IPS-20b (cell line): ENCODE measurements around the gene TMEM235.

Source experiments
- H3K27ac ChIP-seq: one replicate; pipeline ENCODE4 v1.5.1; 2013; ENCODE audit warnings: low read length
- H3K27me3 ChIP-seq: 2 replicates; pipeline ENCODE4 v1.6.1; 2013; ENCODE audit warnings: mild to moderate bottlenecking, low read length, inconsistent platforms; ENCODE audit not compliant: insufficient read depth
- H3K36me3 ChIP-seq: 2 replicates; pipeline ENCODE4 v1.6.1; 2013; ENCODE audit warnings: low read depth, mild to moderate bottlenecking, inconsistent platforms, low read length, moderate library complexity; ENCODE audit not compliant: insufficient read depth
- H3K4me1 ChIP-seq: 2 replicates; pipeline ENCODE4 v1.6.1; 2013; ENCODE audit warnings: mild to moderate bottlenecking, control low read depth, inconsistent platforms, low read length, moderate library complexity; ENCODE audit not compliant: insufficient read depth
- H3K4me3 ChIP-seq: 2 replicates; pipeline ENCODE4 v1.5.1; 2013; ENCODE audit warnings: mild to moderate bottlenecking, low read length, inconsistent platforms
- H3K9ac ChIP-seq: 2 replicates; pipeline ENCODE4 v1.6.1; 2013; ENCODE audit warnings: low read depth, mild to moderate bottlenecking, inconsistent platforms, low read length, moderate library complexity
- H3K9me3 ChIP-seq: 2 replicates; pipeline ENCODE4 v1.6.1; 2013; ENCODE audit warnings: mild to moderate bottlenecking, low read depth, low read length, inconsistent platforms; ENCODE audit not compliant: insufficient read depth

The TMEM235 gene

DNA sequence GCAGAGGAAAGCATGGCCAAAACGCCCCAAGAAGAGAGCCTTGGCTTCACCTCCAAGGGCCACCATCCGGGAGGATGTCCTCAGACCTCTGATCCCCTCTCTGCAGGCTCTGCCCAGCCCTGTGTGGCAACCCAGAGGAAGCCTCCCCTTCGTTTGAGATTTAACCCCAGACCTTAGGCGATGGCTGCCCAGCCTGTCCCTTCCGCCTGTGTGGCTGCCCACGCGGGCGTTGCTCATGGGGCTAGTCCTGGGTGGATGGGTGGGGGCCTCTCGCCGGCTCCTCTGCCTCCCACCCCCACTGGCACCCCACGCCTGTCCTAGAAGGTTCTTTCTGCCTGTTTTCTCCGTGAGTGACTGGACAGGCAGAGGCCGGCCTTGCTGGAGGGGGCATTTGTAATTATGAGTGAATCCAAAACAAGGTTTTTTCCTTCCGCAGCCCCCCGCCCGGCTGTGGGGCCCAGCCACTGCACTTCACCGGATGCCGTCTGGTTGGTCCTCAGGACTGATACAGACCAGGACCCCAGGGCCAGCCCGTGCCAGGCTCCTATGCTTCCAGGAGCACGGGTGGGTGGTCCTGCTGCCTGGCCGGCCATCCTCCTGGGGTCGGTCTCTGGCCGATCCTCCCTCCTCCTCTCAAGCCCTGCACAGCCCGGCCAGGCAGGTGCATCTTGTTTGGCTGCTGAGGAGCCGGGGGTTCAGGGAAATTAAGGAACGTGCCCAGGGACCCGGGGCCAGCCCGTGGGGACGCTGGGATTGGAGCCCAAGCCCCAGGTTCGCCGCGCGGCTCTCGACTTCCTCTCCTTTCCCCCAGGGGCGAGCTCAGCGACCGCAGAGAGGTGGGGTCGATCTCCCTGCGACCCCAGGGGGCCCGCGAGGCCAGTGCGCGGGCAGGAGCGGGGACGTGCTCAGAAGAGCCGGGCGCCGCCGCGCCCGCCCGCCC, at the start of gene TMEM235:
Gene TMEM235, plus strand, starts transcription at position 636 of the 940 bp plus-strand sequence. CDS start 393 bp downstream, outside the sequence.
- H3K9ac ChIP-seq: no peak within 1 kb of the TSS
- no peaks in the 10 kb centered on the region for H3K36me3 ChIP-seq
- no peaks in the 10 kb centered on the region for H3K9me3 ChIP-seq
- H3K4me3 ChIP-seq: peak within 1 kb of the TSS; percentile 71
- H3K27me3 ChIP-seq: peaks cover 38% of the 10 kb centered on the region
- H3K27ac ChIP-seq: no peak within 1 kb of the TSS
- no peaks in the 10 kb centered on the region for H3K4me1 ChIP-seq

DNA sequence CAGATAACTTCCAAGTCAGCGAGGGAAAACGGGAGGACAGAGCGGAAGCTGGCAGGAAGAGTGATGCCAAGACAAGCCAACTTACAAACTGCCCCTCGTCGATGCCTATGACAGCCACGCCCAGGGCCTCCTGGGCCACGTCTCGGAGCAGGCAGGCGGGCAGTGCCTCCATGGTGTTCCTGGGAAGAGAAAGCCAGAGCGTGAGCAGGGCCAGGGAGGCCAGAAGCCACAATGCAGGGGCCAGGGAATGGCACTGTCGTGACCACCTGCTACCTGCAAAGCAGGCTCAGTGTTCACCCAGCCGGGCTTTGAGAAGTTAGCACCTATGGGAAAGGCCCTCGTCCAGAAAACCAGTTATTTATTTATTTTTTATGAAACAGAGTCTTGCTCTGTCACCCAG, 48.9 kb upstream of the TMEM235 start:
- Histone ChIP-seq H3K9me3 (no peaks in the 10 kb centered on the region), H3K27me3 (no peaks in the 10 kb centered on the region), H3K27ac (no peak overlapping the region), H3K36me3 (peaks cover 78% of the 10 kb centered on the region), H3K4me1 (0 out of 2 replicates have a peak, but pooled peaks cover 4% of the 10 kb centered on the region), H3K4me3 (no peak overlapping the region), H3K9ac (no peak overlapping the region)

DNA sequence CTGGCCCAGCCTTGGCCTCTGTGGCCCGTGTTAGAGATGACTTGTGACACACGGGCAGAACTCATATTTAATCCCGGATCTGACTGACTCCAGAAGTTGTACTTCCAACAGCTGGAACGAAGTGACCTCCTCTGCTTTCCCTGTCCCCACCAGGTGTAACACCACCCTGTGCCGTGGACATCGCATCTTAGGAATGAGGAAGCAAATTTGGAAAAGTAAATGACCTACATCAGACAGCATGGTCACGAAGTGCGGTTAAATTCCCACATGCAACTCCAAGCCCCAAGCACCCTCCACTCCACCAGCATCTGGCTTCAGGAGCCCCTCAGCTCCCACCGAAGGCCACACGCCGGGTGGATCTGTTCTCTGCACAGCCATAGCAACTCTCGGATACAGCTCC, 47.5 kb upstream of the TMEM235 start:
- no peaks in the 10 kb centered on the region for H3K27me3 ChIP-seq
- H3K4me1 ChIP-seq: peaks cover 4% of the 10 kb centered on the region; the same call in 1 of the 2 replicates
- H3K9ac ChIP-seq: no peak overlapping the region
- H3K36me3 ChIP-seq: peaks cover 67% of the 10 kb centered on the region
- H3K27ac ChIP-seq: no peak overlapping the region
- no peak overlapping the region for H3K4me3 ChIP-seq
- H3K9me3 ChIP-seq: no peaks in the 10 kb centered on the region

DNA sequence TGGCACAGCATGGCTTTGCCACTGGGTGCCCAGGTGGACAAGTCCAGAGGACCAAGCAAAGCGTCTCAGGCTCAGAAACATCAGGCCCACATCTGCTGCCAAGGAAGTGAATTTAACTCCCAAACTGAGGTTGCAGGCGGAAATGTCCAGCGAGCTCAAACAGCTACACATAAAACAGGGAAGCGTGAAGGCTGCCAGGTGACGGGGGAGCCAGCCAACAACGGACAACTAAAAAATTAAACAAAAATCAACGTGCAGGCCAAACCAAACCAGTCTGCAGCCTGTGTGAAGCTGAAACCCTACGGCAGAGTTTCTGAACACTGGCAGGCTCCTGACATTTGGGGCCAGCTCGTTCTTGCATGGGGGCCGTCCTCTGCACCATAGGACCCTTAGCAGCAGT, 47.1 kb upstream of the TMEM235 start:
- Histone ChIP-seq H3K36me3 (peaks cover 63% of the 10 kb centered on the region), H3K9ac (no peak overlapping the region), H3K27ac (no peak overlapping the region), H3K4me3 (no peak overlapping the region), H3K27me3 (no peaks in the 10 kb centered on the region), H3K9me3 (no peaks in the 10 kb centered on the region), H3K4me1 (peaks cover 4% of the 10 kb centered on the region; the same call in 1 of the 2 replicates)

DNA sequence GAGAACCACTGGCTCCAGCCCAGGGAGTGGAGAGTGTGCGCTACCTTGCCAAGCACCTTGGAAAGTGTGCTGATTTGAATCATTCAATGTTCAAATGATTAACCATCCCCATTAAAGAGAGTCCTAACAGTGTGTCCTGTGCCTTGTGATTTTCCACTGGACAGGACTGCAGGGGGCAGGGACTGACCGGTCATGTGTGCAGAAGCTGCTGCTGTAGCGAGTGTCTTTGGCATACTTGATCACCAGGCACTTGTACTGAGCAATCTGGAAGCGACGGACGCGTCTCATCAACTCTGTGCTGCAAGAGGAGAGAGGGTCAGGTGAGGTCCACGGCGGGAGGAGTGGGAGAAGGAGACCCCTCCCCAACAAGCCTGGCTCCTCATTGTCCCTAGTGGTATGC, 46.6 kb upstream of the TMEM235 start:
- no peaks in the 10 kb centered on the region for H3K27me3 ChIP-seq
- peaks cover 57% of the 10 kb centered on the region for H3K36me3 ChIP-seq
- H3K9me3 ChIP-seq: no peaks in the 10 kb centered on the region
- no peak overlapping the region for H3K27ac ChIP-seq
- H3K9ac ChIP-seq: peak overlapping the region; percentile 21; the same call in 1 of the 2 replicates
- peak overlapping the region; percentile 39 for H3K4me3 ChIP-seq
- peaks cover 4% of the 10 kb centered on the region; the same call in 1 of the 2 replicates for H3K4me1 ChIP-seq

DNA sequence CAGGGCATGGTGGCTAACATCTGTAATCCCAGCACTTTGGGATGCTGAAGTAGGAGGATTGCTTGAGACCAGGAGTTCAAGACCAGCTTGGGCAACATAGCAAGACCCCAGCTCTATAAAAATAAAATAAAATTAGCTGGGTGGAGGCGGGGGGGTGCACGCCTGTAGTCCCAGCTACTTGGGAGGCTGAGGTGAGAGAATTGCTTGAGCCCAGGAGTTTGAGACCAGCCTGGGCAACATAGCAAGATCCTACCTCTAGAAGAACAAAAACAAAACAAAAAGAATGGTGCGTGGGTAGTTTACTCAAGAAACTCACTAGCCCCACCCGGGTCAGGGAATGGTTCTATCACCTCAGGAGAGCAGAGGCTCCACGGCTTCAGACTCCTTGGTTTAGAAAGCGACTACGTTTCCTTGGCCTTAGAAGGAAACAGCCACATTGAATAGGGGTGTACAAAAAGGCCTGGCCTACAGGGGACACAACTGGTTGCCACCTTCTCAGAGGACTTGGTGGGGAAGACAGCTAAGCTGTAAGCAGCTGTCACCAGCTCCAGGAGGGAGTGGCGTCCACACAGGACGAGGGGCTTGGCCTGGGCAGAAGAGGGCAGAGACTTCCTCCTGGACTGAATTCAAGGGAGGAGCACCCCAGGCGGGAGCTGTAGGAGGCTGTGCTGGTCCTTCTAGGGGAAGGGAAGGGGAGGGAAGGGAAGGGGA, 45.3 kb upstream of the TMEM235 start:
- H3K9ac ChIP-seq: peak overlapping the region; percentile 92; the same call in 1 of the 2 replicates
- H3K27me3 ChIP-seq: no peaks in the 10 kb centered on the region
- no peaks in the 10 kb centered on the region for H3K9me3 ChIP-seq
- H3K4me3 ChIP-seq: peak overlapping the region; percentile 84
- peaks cover 51% of the 10 kb centered on the region for H3K36me3 ChIP-seq
- H3K27ac ChIP-seq: no peak overlapping the region
- H3K4me1 ChIP-seq: peaks cover 4% of the 10 kb centered on the region; the same call in 1 of the 2 replicates

DNA sequence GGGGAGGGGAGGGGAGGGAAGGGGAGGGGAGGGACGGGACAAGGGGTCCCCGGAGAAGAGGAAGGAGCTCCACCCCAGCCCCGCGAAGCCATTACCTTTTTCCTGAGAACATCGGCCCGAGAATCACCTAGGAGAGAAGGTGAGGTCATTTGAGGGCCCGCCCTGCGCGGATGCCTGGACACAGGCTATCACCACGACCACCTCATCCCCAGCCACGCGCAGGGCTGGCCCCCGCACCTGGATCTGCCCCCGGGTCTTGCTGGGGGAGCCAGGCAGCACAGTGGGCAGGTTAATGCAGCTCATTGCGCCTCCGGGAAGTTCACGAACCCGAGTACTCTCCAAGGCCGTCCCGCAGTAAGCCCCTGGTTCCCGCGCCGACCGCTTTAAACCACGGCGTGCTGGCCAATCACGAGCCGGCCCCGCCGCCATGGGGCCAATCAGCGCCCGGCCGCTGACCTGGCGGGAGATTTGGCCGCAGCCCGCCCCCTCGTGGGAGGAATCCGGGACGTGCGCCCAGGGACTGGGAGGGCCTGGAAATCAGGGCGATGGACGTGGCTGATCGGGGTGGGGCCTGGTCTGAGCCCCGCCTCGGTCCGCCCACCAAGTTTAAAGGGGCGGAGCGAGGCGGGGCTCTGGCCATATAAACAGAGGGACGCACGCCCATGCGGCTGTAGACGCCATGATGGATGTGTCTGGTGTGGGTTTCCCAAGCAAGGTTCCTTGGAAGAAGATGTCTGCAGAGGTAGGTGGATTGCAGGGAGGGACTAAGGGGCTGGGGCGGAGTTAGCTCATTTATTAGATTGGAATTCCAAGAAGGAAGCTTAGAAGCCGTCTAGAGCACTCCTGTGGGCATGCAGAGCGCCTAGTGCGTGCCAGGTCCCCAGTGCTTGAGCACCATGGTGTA, 44.5 kb upstream of the TMEM235 start, which contains the start of the genes AFMID and TK1:
Gene AFMID, plus strand, starts transcription at position 671 of the 904 bp plus-strand sequence. Its CDS starts 9 bp downstream, at position 680.
Gene TK1, minus strand, starts transcription at position 361 of the 904 bp plus-strand sequence. Its CDS starts 58 bp downstream, at position 303.
- H3K9ac ChIP-seq: peak within 1 kb of the TSS; percentile 92
- no peaks in the 10 kb centered on the region for H3K9me3 ChIP-seq
- no peaks in the 10 kb centered on the region for H3K27me3 ChIP-seq
- peak within 1 kb of the TSS; percentile 34 for H3K27ac ChIP-seq
- peaks cover 4% of the 10 kb centered on the region; the same call in 1 of the 2 replicates for H3K4me1 ChIP-seq
- H3K4me3 ChIP-seq: peak within 1 kb of the TSS; percentile 84
- peaks cover 51% of the 10 kb centered on the region for H3K36me3 ChIP-seq

DNA sequence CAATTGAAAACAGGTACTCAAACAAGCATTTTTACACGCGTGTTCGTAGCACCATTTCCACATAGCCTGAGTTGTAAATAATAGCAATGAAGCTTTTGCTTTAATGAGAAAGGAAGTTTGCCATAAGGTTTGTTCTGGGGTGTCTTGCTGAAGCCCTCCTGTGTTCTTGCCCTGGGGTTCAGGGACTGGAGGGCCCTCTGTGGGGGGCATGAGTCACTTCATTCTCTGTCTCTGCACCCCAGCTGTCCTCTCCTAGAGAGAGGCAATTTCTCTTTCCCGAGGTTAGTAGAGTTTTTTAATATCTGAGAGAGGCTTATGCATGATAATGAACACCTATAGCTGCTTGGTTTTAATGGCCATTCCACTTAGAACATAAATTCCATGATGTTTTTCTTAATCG, 34.7 kb upstream of the TMEM235 start:
- Histone ChIP-seq H3K9ac (no peak overlapping the region), H3K4me1 (peaks cover 16% of the 10 kb centered on the region; the same call in 1 of the 2 replicates), H3K9me3 (no peaks in the 10 kb centered on the region), H3K27me3 (no peaks in the 10 kb centered on the region), H3K27ac (no peak overlapping the region), H3K36me3 (peaks cover 36% of the 10 kb centered on the region), H3K4me3 (no peak overlapping the region)

DNA sequence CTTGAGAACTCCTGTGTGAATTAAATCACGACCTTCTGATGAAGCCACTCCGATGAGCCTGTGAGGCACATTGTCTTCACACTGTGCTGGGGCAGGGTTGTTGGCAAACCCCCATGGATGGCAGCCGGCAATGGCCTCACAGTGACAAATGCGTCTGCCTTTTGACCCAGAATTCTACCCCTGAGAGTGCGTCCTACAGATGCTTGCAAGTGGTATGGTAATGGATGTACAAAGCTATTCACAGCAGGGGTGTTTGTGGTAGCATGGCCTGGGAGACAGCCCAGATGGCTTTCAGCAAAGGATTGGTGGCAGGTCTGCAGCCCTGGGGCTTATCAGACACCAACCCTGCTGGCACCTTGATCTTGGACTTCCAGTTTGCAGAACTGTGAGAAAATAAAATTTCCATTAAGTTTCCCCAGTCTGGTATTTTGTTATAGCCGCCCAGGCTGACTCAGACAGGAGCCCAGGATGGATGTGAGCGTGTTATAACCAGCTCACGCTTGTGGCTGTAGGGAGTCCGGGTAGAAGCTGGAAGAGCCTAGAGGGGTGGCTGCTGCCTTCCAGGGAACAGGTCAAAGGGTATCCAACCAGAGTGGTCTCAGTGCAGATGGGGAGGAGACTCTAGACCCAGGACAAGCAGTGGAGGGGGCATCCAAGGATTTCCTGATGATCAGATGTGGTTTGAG, 34.1 kb upstream of the TMEM235 start:
- no peak overlapping the region; the same call in 1 of the 2 replicates for H3K4me3 ChIP-seq
- no peaks in the 10 kb centered on the region for H3K9me3 ChIP-seq
- no peak overlapping the region for H3K9ac ChIP-seq
- H3K27me3 ChIP-seq: no peaks in the 10 kb centered on the region
- peaks cover 16% of the 10 kb centered on the region; the same call in 1 of the 2 replicates for H3K4me1 ChIP-seq
- peaks cover 32% of the 10 kb centered on the region for H3K36me3 ChIP-seq
- H3K27ac ChIP-seq: no peak overlapping the region

DNA sequence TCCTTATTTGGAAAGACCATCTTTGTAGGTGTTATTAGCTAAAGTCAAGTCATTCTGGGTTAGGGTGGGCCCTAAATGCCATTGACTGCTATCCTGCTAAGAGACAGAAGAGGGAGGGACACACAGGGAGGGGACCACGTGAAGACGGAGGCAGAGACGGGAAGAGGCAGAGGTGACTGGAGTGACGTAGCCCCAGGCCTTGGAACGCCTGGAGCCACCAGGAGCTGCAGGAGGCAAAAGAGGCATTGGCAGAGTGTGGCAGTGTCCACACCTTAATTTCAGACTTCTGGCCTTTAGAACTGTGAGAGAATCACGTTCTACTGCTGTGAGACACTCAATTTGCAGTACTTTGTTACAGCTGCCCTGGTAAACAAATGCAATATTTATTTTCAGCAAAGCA, 31.0 kb upstream of the TMEM235 start:
- H3K36me3 ChIP-seq: peaks cover 33% of the 10 kb centered on the region
- peaks cover 16% of the 10 kb centered on the region; the same call in 1 of the 2 replicates for H3K4me1 ChIP-seq
- H3K27ac ChIP-seq: no peak overlapping the region

More for the DNA sequence above, 31.0 kb upstream of the TMEM235 start:
- H3K27me3 ChIP-seq: no peaks in the 10 kb centered on the region
- no peaks in the 10 kb centered on the region for H3K9me3 ChIP-seq
- H3K9ac ChIP-seq: no peak overlapping the region
- no peak overlapping the region for H3K4me3 ChIP-seq
